ENCODE results near the gene HOATZ.

HOATZ gene

GRCh38 chr11:111541254-111542061, 26.9 kb downstream of the HOATZ start:
- in situ Hi-C loops (cut with MboI; ENCODE audit: low sequenced_read_pairs) = no loop called here
- peak in 1 of 2 experiments; percentile 32 for DNase-seq (ENCODE audit: low spot score in 2 of 2)
- H3K9me3 ChIP-seq = 0 out of 2 replicates have a peak, but pooled peaks cover 3% of the 10 kb centered on the region
- peaks cover 15% of the 10 kb centered on the region for H3K4me1 ChIP-seq
- H3K36me3 ChIP-seq (replicated peaks) = no peaks in the 10 kb centered on the region
- H3K27me3 ChIP-seq (ENCODE audit: low read depth) = no peaks in the 10 kb centered on the region
- H3K4me3 ChIP-seq = peak overlapping the region; percentile 37

GRCh38 chr11:111542606-111543275, 28.2 kb downstream of the HOATZ start:
- H3K27me3 ChIP-seq (ENCODE audit: low read depth) = no peaks in the 10 kb centered on the region
- 0 out of 2 replicates have a peak, but pooled peaks cover 3% of the 10 kb centered on the region for H3K9me3 ChIP-seq
- no peak overlapping the region for H3K4me3 ChIP-seq
- in situ Hi-C loops (cut with MboI; ENCODE audit: low sequenced_read_pairs) = no loop called here
- peaks cover 5% of the 10 kb centered on the region for H3K4me1 ChIP-seq
- DNase-seq (ENCODE audit: low spot score in 2 of 2) = no peak
- H3K36me3 ChIP-seq (replicated peaks) = no peaks in the 10 kb centered on the region

- Histone ChIP-seq H3K4me1 (no peaks in the 10 kb centered on the region), H3K27me3 (ENCODE audit: low read depth) (no peaks in the 10 kb centered on the region), H3K36me3 (replicated peaks) (no peaks in the 10 kb centered on the region), H3K9me3 (no peaks in the 10 kb centered on the region), H3K4me3 (no peak overlapping the region)
- in situ Hi-C loops (cut with MboI; ENCODE audit: low sequenced_read_pairs) = no loop called here
- no peak for DNase-seq (ENCODE audit: low spot score in 2 of 2)
Measured at GRCh38 chr11:111548525-111548924, 33.9 kb downstream of the HOATZ start.

GRCh38 chr11:111549196-111549868, 34.8 kb downstream of the HOATZ start:
- no peak for DNase-seq (ENCODE audit: low spot score in 2 of 2)
- in situ Hi-C loops (cut with MboI; ENCODE audit: low sequenced_read_pairs) = no loop called here
- H3K4me1 ChIP-seq = no peaks in the 10 kb centered on the region
- H3K36me3 ChIP-seq (replicated peaks) = no peaks in the 10 kb centered on the region
- H3K27me3 ChIP-seq (ENCODE audit: low read depth) = no peaks in the 10 kb centered on the region
- no peak overlapping the region for H3K4me3 ChIP-seq
- no peaks in the 10 kb centered on the region for H3K9me3 ChIP-seq

GRCh38 chr11:111549869-111550203, 35.3 kb downstream of the HOATZ start:
- H3K4me1 ChIP-seq = no peaks in the 10 kb centered on the region
- no peak overlapping the region for H3K4me3 ChIP-seq
- no peaks in the 10 kb centered on the region for H3K36me3 ChIP-seq (replicated peaks)
- in situ Hi-C loops (cut with MboI; ENCODE audit: low sequenced_read_pairs) = loop anchor here (25.0 kb wide), 1 partner anchor 263 kb away; the partner anchor contains the start of gene POU2AF3
- no peaks in the 10 kb centered on the region for H3K9me3 ChIP-seq
- DNase-seq (ENCODE audit: low spot score in 2 of 2) = no peak
- no peaks in the 10 kb centered on the region for H3K27me3 ChIP-seq (ENCODE audit: low read depth)

GRCh38 chr11:111550258-111550657, 35.7 kb downstream of the HOATZ start:
- Histone ChIP-seq H3K27me3 (ENCODE audit: low read depth) (no peaks in the 10 kb centered on the region), H3K36me3 (replicated peaks) (no peaks in the 10 kb centered on the region), H3K9me3 (no peaks in the 10 kb centered on the region), H3K4me1 (no peaks in the 10 kb centered on the region), H3K4me3 (no peak overlapping the region)
- DNase-seq (ENCODE audit: low spot score in 2 of 2) = no peak
- in situ Hi-C loops (cut with MboI; ENCODE audit: low sequenced_read_pairs) = loop anchor here (25.0 kb wide), 1 partner anchor 263 kb away; the partner anchor contains the start of gene POU2AF3

- Histone ChIP-seq H3K27me3 (ENCODE audit: low read depth) (no peaks in the 10 kb centered on the region), H3K4me1 (no peaks in the 10 kb centered on the region), H3K9me3 (no peaks in the 10 kb centered on the region; the same call in 1 of the 2 replicates), H3K4me3 (no peak overlapping the region), H3K36me3 (replicated peaks) (no peaks in the 10 kb centered on the region)
- no peak for DNase-seq (ENCODE audit: low spot score in 2 of 2)
- in situ Hi-C loops (cut with MboI; ENCODE audit: low sequenced_read_pairs) = loop anchor here (25.0 kb wide), 1 partner anchor 267 kb away; the partner anchor contains the start of gene POU2AF3
Measured at GRCh38 chr11:111554532-111554931, 40.0 kb downstream of the HOATZ start.

- Histone ChIP-seq H3K4me3 (no peak overlapping the region), H3K27me3 (ENCODE audit: low read depth) (no peaks in the 10 kb centered on the region), H3K4me1 (no peaks in the 10 kb centered on the region), H3K9me3 (no peaks in the 10 kb centered on the region; the same call in 1 of the 2 replicates), H3K36me3 (replicated peaks) (no peaks in the 10 kb centered on the region)
- DNase-seq (ENCODE audit: low spot score in 2 of 2) = no peak
- in situ Hi-C loops (cut with MboI; ENCODE audit: low sequenced_read_pairs) = loop anchor here (25.0 kb wide), 1 partner anchor 268 kb away; the partner anchor contains the start of gene POU2AF3
Measured at GRCh38 chr11:111555255-111555654, 40.7 kb downstream of the HOATZ start.

GRCh38 chr11:111557425-111558111, 43.0 kb downstream of the HOATZ start:
- in situ Hi-C loops (cut with MboI; ENCODE audit: low sequenced_read_pairs) = loop anchor here (25.0 kb wide), 1 partner anchor 270 kb away; the partner anchor contains the start of gene POU2AF3
- Histone ChIP-seq H3K4me3 (no peak overlapping the region), H3K4me1 (no peaks in the 10 kb centered on the region), H3K9me3 (no peaks in the 10 kb centered on the region; the same call in 1 of the 2 replicates), H3K36me3 (replicated peaks) (no peaks in the 10 kb centered on the region), H3K27me3 (ENCODE audit: low read depth) (no peaks in the 10 kb centered on the region)
- no peak for DNase-seq (ENCODE audit: low spot score in 2 of 2)

GRCh38 chr11:111559800-111560464, 45.4 kb downstream of the HOATZ start:
- Histone ChIP-seq H3K36me3 (replicated peaks) (no peaks in the 10 kb centered on the region), H3K9me3 (no peaks in the 10 kb centered on the region; the same call in 1 of the 2 replicates), H3K4me3 (no peak overlapping the region), H3K27me3 (ENCODE audit: low read depth) (no peaks in the 10 kb centered on the region), H3K4me1 (no peaks in the 10 kb centered on the region)
- in situ Hi-C loops (cut with MboI; ENCODE audit: low sequenced_read_pairs) = loop anchor here (10.0 to 25.0 kb wide), 2 partner anchors 105 to 273 kb away; partner anchors contain the start of gene POU2AF3
- no peak for DNase-seq (ENCODE audit: low spot score in 2 of 2)

- Histone ChIP-seq H3K9me3 (no peaks in the 10 kb centered on the region; the same call in 1 of the 2 replicates), H3K4me3 (no peak overlapping the region), H3K4me1 (no peaks in the 10 kb centered on the region), H3K36me3 (replicated peaks) (no peaks in the 10 kb centered on the region), H3K27me3 (ENCODE audit: low read depth) (no peaks in the 10 kb centered on the region)
- no peak for DNase-seq (ENCODE audit: low spot score in 2 of 2)
- in situ Hi-C loops (cut with MboI; ENCODE audit: low sequenced_read_pairs) = loop anchor here (10.0 to 25.0 kb wide), 2 partner anchors 106 to 273 kb away; partner anchors contain the start of gene POU2AF3
Measured at GRCh38 chr11:111560800-111561199, 46.2 kb downstream of the HOATZ start.

GRCh38 chr11:111561306-111561705, 46.7 kb downstream of the HOATZ start:
- Histone ChIP-seq H3K9me3 (no peaks in the 10 kb centered on the region), H3K36me3 (replicated peaks) (no peaks in the 10 kb centered on the region), H3K4me1 (no peaks in the 10 kb centered on the region), H3K4me3 (no peak overlapping the region), H3K27me3 (ENCODE audit: low read depth) (no peaks in the 10 kb centered on the region)
- DNase-seq (ENCODE audit: low spot score in 2 of 2) = no peak
- in situ Hi-C loops (cut with MboI; ENCODE audit: low sequenced_read_pairs) = loop anchor here (10.0 to 25.0 kb wide), 2 partner anchors 107 to 274 kb away; partner anchors contain the start of gene POU2AF3
